Body of pancreas (tissue), 4 donors: ENCODE results near the gene OR4K17. TPM values are rescaled to one million over a fixed set of nuclear protein-coding genes. Genes with fewer than 3 reads are reported as not detected.

Source experiments
- ATAC-seq: fragments of 150-250 bp; one replicate; pipeline ENCODE4 v1.9.1; 2016
- DNase-seq, 4 donors: peaks; one replicate each; pipeline ENCODE4 v3.0.0-alpha.2; 2019
- H3K27ac ChIP-seq, 4 donors: fragments of 200-600 bp; sonication (generic); 1 replicate in 3 of 4; 2 replicates in 1 of 4; pipeline versions ENCODE4 v1.5.1 to v1.6.1; 2016 to 2019; ENCODE audit warnings: mild to moderate bottlenecking in 1 of 4, mixed read lengths in 1 of 4, moderate library complexity in 1 of 4
- H3K27me3 ChIP-seq, 2 donors: fragments of 200-600 bp; sonication (generic); one replicate each; pipeline ENCODE4 v1.6.0; 2016; ENCODE audit warnings: mild to moderate bottlenecking in 1 of 2
- H3K36me3 ChIP-seq, 2 donors: fragments of 200-600 bp; sonication (generic); replicated peaks in 1 of 2; 2 replicates each; pipeline ENCODE4 v1.5.1; 2016; ENCODE audit warnings: low read depth in 2 of 2; ENCODE audit not compliant: insufficient read depth in 1 of 2
- H3K4me1 ChIP-seq: fragments of 200-600 bp; sonication (generic); one replicate; pipeline ENCODE4 v1.6.0; 2016
- H3K4me3 ChIP-seq, 2 donors: fragments of 200-600 bp; sonication (generic); 1 replicate in 1 of 2; 2 replicates in 1 of 2; pipeline ENCODE4 v1.5.1; 2016 to 2019
- H3K9me3 ChIP-seq, 3 donors: fragments of 200-600 bp; sonication (generic); 1 replicate in 2 of 3; 2 replicates in 1 of 3; pipeline ENCODE4 v1.5.1; 2016
- POLR2A ChIP-seq, 3 donors: fragments of 450-650 bp; IDR thresholded peaks; one replicate each; pipeline ENCODE4 v1.6.1; 2016; ENCODE audit warnings: antibody characterized with exemption in 3 of 3, mild to moderate bottlenecking in 2 of 3
- WGBS, 2 donors: methylation state at CpG; one replicate each; pipeline ENCODE4 v1.1.5; 2017; 5-methylcytosine and 5-hydroxymethylcytosine counted together
- intact Hi-C: fragments of 100-400 bp; cut with DNase I; formaldehyde crosslinking; loops from one replicate; pipeline ENCODE4 v1.15.1; 2023
- total RNA-seq, 2 donors: library from RNA; depleted of rRNA; stranded (reverse); fragments of >200 nt; gene quantifications; one replicate each; pipeline ENCODE4 v1.1.0, GENCODE V29; 2016
- TF ChIP-seq, protein P1 (sequence below), 7 experiments: fragments of 450-650 bp in 4 of 7; fragments of 200-600 bp in 3 of 7; sonication (generic) in 3 of 7; IDR thresholded peaks; one replicate each; pipeline ENCODE4 v1.5.1; 2016 to 2019; ENCODE audit warnings: antibody characterized with exemption in 7 of 7

OR4K17 gene
- total RNA-seq, 2 donors from 2014 or later, result not detected

DNA sequence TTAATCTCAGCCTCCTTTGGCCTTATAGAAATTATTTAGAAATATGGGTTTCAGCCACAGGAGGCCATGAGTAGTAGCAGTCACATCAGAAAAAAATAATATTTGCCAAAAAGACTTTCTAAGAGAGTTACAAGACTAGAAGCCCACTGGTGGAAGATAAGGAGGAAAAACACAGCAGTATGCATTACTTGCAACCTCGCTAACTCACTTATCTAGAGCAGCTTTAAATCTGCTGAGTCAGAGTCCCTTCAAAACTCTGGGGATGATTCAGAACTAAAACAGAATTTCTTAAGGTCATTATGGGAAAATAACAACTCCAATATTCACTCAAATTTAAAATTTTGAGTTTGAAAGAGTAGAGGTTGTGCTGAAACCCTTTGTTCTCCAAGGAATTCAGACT lies 6.2 kb downstream of the OR4K17 start:
- Histone ChIP-seq H3K27ac (no peak overlapping the region), H3K4me3 (no peak overlapping the region), H3K4me1 (no peaks in the 10 kb centered on the region), H3K9me3 (peaks cover 0 to 6% (median 0%) of the 10 kb centered on the region in 3 donors), H3K27me3 (no peaks in the 10 kb centered on the region), H3K36me3 (no peaks in the 10 kb centered on the region)
- no peak for DNase-seq
- WGBS, 2 donors, result 43 to 58% methylated on average over 1 of the region's 1 CpG
- intact Hi-C loops, result no loop called here
- ATAC-seq, result no peak
- TF ChIP-seq, protein P1, sequence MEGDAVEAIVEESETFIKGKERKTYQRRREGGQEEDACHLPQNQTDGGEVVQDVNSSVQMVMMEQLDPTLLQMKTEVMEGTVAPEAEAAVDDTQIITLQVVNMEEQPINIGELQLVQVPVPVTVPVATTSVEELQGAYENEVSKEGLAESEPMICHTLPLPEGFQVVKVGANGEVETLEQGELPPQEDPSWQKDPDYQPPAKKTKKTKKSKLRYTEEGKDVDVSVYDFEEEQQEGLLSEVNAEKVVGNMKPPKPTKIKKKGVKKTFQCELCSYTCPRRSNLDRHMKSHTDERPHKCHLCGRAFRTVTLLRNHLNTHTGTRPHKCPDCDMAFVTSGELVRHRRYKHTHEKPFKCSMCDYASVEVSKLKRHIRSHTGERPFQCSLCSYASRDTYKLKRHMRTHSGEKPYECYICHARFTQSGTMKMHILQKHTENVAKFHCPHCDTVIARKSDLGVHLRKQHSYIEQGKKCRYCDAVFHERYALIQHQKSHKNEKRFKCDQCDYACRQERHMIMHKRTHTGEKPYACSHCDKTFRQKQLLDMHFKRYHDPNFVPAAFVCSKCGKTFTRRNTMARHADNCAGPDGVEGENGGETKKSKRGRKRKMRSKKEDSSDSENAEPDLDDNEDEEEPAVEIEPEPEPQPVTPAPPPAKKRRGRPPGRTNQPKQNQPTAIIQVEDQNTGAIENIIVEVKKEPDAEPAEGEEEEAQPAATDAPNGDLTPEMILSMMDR (IDR thresholded peaks at IDR 0.05), result no peak
- TF ChIP-seq POLR2A (IDR thresholded peaks at IDR 0.05), result no peak

DNA sequence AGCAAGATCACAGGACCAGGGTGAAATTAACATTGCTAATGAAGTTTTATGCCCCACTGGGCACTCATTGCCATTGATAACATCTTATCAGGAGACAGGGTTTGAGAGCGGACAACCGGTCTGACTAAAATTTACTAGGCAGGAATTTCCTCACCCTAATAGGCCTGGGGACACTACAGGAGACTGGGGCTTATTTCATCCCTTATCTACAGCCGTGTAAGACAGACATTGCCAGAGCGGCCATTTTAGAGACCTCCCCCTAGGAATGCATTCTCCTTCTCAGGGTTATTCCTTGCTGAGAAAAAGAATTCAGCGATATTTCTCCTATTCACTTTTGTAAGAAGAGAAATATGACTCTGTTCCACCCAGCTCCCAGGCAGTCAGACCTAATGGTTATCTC lies 8.3 kb downstream of the OR4K17 start:
- Histone ChIP-seq H3K36me3 (no peaks in the 10 kb centered on the region), H3K27me3 (no peaks in the 10 kb centered on the region), H3K4me3 (no peak overlapping the region), H3K9me3 (peaks cover 0 to 6% (median 0%) of the 10 kb centered on the region in 3 donors), H3K27ac (no peak overlapping the region), H3K4me1 (no peaks in the 10 kb centered on the region)
- no peak for TF ChIP-seq POLR2A (IDR thresholded peaks at IDR 0.05)
- TF ChIP-seq, protein P1 (IDR thresholded peaks at IDR 0.05), result no peak
- intact Hi-C loops, result no loop called here
- DNase-seq (no peak), ATAC-seq (no peak)
- 63 to 68% methylated on average over 5 of the region's 5 CpGs for WGBS, 2 donors

DNA sequence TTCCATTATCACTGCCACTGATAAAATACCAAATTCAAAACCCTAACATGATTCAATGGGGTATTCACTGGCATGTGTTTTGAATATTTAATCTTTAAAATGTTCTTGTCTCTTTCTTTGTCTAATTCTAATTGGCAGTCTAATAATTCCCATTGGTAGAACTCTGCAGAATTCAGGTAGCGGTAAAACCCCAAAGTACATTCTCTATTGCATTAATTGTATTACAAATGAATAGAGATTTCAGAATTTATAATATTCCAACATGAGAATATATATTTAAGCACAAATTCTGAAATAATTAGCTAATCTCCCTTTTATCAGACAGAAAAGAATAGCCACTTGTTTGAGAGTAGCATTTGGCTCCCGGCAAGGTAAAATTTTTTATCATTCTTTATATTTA lies 28.0 kb downstream of the OR4K17 start, which contains the start of gene OR4N5:
OR4N5 (plus strand) TSS at position 301 of the 400 bp plus-strand sequence. CDS start 4,916 bp downstream, outside the sequence.
- WGBS, 2 donors, result 66 to 70% methylated on average over 2 of the region's 2 CpGs
- no peaks in the 10 kb centered on the region for H3K27me3 ChIP-seq
- no peak for ATAC-seq

DNA sequence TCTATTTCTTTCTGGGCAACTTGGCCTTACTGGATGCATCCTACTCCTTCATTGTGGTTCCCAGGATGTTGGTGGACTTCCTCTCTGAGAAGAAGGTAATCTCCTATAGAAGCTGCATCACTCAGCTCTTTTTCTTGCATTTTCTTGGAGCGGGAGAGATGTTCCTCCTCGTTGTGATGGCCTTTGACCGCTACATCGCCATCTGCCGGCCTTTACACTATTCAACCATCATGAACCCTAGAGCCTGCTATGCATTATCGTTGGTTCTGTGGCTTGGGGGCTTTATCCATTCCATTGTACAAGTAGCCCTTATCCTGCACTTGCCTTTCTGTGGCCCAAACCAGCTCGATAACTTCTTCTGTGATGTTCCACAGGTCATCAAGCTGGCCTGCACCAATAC lies 33.4 kb downstream of the OR4K17 start:
- H3K4me3 ChIP-seq, result no peak overlapping the region
- H3K9me3 ChIP-seq, result no peaks in the 10 kb centered on the region
- H3K27me3 ChIP-seq, result no peaks in the 10 kb centered on the region
- H3K27ac ChIP-seq, result no peak overlapping the region
- no peak for TF ChIP-seq POLR2A (IDR thresholded peaks at IDR 0.05)
- TF ChIP-seq, protein P1 (IDR thresholded peaks at IDR 0.05), result no peak
- intact Hi-C loops, result no loop called here
- no peak for ATAC-seq
- DNase-seq, result no peak
- no peaks in the 10 kb centered on the region for H3K36me3 ChIP-seq
- H3K4me1 ChIP-seq, result no peaks in the 10 kb centered on the region
- WGBS, 2 donors, result 20 to 22% methylated on average over 7 of the region's 7 CpGs

More for the DNA sequence above, 28.0 kb downstream of the OR4K17 start, which contains the start of gene OR4N5:
- TF ChIP-seq, protein P1 (IDR thresholded peaks at IDR 0.05), result no peak
- TF ChIP-seq POLR2A (IDR thresholded peaks at IDR 0.05), result no peak
- Histone ChIP-seq H3K4me1 (no peaks in the 10 kb centered on the region), H3K36me3 (no peaks in the 10 kb centered on the region), H3K9me3 (no peaks in the 10 kb centered on the region), H3K4me3 (no peak within 1 kb of the TSS), H3K27ac (no peak within 1 kb of the TSS)
- no peak for DNase-seq
- intact Hi-C loops, result no loop called here

DNA sequence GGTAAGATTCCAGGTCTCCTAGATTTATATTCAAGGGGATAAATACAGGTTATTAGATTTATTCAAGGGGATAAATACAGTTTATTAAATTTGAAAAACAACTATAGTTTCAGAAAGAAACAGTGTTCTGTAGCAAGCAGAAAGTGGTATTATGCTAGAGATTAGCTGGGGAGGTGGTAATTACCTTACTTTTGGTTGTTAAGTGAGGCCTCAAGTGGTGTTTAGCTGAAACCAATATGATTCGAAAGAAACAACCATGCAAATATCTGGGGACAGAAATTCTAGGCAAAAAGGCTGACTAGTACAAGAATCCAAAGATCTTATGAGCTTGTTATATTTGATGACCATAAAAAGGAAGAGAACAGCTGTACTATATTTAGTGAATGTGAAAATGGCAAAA lies 34.3 kb downstream of the OR4K17 start:
- Histone ChIP-seq H3K9me3 (no peaks in the 10 kb centered on the region), H3K4me1 (no peaks in the 10 kb centered on the region), H3K36me3 (no peaks in the 10 kb centered on the region), H3K27me3 (no peaks in the 10 kb centered on the region), H3K27ac (no peak overlapping the region), H3K4me3 (no peak overlapping the region)
- intact Hi-C loops, result no loop called here
- 55 to 60% methylated on average over 1 of the region's 1 CpG for WGBS, 2 donors
- DNase-seq (no peak), ATAC-seq (no peak)
- TF ChIP-seq, protein P1 (IDR thresholded peaks at IDR 0.05), result no peak
- TF ChIP-seq POLR2A (IDR thresholded peaks at IDR 0.05), result no peak
